HCT116 (cell line): ENCODE results near the gene TM9SF4. TPM values are rescaled to one million over a fixed set of nuclear protein-coding genes. Genes with fewer than 3 reads are reported as not detected.

Experiments used
- ATAC-seq: fragments of 200-7000 bp; cut with Tn5 transposase; 2 replicates; pipeline ENCODE4 v1.9.1; 2020; ENCODE audit warnings: mild to moderate bottlenecking, moderate library complexity
- BruUV-seq: library from RNA; stranded (reverse); fragments of 400-500 nt; replicated peaks from 2 replicates; lab custom pipeline; 2021; lab: Mats Ljungman, UMichigan
- CTCF ChIA-PET: fragments of 300-600 bp; sonication (Branson Sonifier 250); formaldehyde crosslinking; loops from one replicate; lab custom pipeline; 2021; ENCODE audit warnings: antibody characterized with exemption; lab: Charles Lee
- POLR2A ChIA-PET: fragments of 300-600, 350-600 bp; sonication (Branson Sonifier 250); formaldehyde crosslinking; loops from one replicate; lab custom pipeline; 2021; ENCODE audit warnings: antibody characterized with exemption; lab: Charles Lee
- RAD21 ChIA-PET, 2 experiments: fragments of 300-600 bp; sonication (Branson Sonifier 250); formaldehyde crosslinking; loops; one replicate each; lab custom pipeline; 2023; ENCODE audit warnings: low total read pairs in 2 of 2; ENCODE audit not compliant: uncharacterized antibody in 2 of 2, unreplicated experiment in 2 of 2, low non-redundant PET in 1 of 2; lab: Charles Lee
- DNase-seq: peaks from one replicate; pipeline ENCODE4 v3.0.0-alpha.2; 2010; ENCODE audit warnings: low read depth, low spot score
- H2AFZ ChIP-seq: fragments of 200-600 bp; shearing (Covaris generic), sonication (generic); 2 replicates; pipeline ENCODE4 v1.6.1; 2017; ENCODE audit warnings: low read depth, mixed run types, mixed read lengths, antibody characterized with exemption, low read length; ENCODE audit not compliant: poor library complexity, severe bottlenecking
- H3K27ac ChIP-seq: 2 replicates; pipeline ENCODE4 v1.5.1; 2012; ENCODE audit warnings: low read depth, low read length
- H3K27me3 ChIP-seq: fragments of 200-600 bp; sonication (generic); 2 replicates; pipeline ENCODE4 v1.6.1; 2016; ENCODE audit warnings: mixed run types, low read length, mixed read lengths; ENCODE audit not compliant: insufficient read depth
- H3K36me3 ChIP-seq, 2 experiments: fragments of 200-500 bp in 1 of 2; fragments of 200-600 bp in 1 of 2; sonication (Bioruptor generic) in 1 of 2; sonication (generic) in 1 of 2; 2 replicates each; pipeline versions ENCODE4 v1.5.1 to v1.6.1; 2014 to 2016; ENCODE audit warnings: low read length in 2 of 2, inconsistent platforms in 1 of 2, mixed read lengths in 1 of 2, mixed run types in 1 of 2; ENCODE audit not compliant: insufficient read depth in 2 of 2, control insufficient read depth in 1 of 2
- H3K4me1 ChIP-seq, 2 experiments: fragments of 200-600 bp in 1 of 2; sonication (generic) in 1 of 2; 2 replicates each; pipeline versions ENCODE4 v1.5.1 to v1.6.1; 2012 to 2017; ENCODE audit warnings: low read length in 2 of 2, inconsistent platforms in 1 of 2, mild to moderate bottlenecking in 1 of 2, mixed read lengths in 1 of 2, mixed run types in 1 of 2, moderate library complexity in 1 of 2; ENCODE audit not compliant: insufficient read depth in 2 of 2, control insufficient read depth in 1 of 2
- H3K4me2 ChIP-seq: fragments of 200-600 bp; sonication (generic); 2 replicates; pipeline ENCODE4 v1.6.1; 2017; ENCODE audit warnings: mixed run types, low read length, mixed read lengths
- H3K4me3 ChIP-seq, 2 experiments: fragments of 200-600 bp in 1 of 2; sonication (generic) in 1 of 2; replicated peaks in 1 of 2; 2 replicates each; pipeline ENCODE4 v1.5.1; 2011 to 2016; ENCODE audit warnings: low read length in 2 of 2, control low read depth in 1 of 2, low read depth in 1 of 2, mild to moderate bottlenecking in 1 of 2, mixed read lengths in 1 of 2, mixed run types in 1 of 2
- H3K79me2 ChIP-seq: fragments of 200-600 bp; sonication (generic); 2 replicates; pipeline ENCODE4 v1.6.1; 2017; ENCODE audit warnings: mild to moderate bottlenecking, mixed run types, low read length, moderate library complexity, mixed read lengths; ENCODE audit not compliant: insufficient read depth
- H3K9ac ChIP-seq: fragments of 200-600 bp; sonication (generic); 2 replicates; pipeline ENCODE4 v1.6.1; 2016; ENCODE audit warnings: low read length, mixed read lengths
- H3K9me2 ChIP-seq: fragments of 200-600 bp; sonication (generic), shearing (Covaris generic); 2 replicates; pipeline ENCODE4 v1.6.1; 2017; ENCODE audit warnings: mixed run types, mild to moderate bottlenecking, moderate library complexity; ENCODE audit not compliant: insufficient read depth
- H3K9me3 ChIP-seq, 2 experiments: fragments of 200-500 bp in 1 of 2; fragments of 200-600 bp in 1 of 2; sonication (Bioruptor generic) in 1 of 2; sonication (generic) in 1 of 2; 2 replicates each; pipeline ENCODE4 v1.6.1; 2014 to 2017; ENCODE audit warnings: low read length in 2 of 2, mixed read lengths in 2 of 2, inconsistent platforms in 1 of 2, low read depth in 1 of 2, mild to moderate bottlenecking in 1 of 2, mixed run types in 1 of 2, moderate library complexity in 1 of 2; ENCODE audit not compliant: control insufficient read depth in 1 of 2, insufficient read depth in 1 of 2
- H4K20me1 ChIP-seq: fragments of 200-600 bp; sonication (generic), shearing (Covaris generic); 2 replicates; pipeline ENCODE4 v1.6.1; 2017; ENCODE audit warnings: mixed run types, mild to moderate bottlenecking, moderate library complexity; ENCODE audit not compliant: insufficient read depth
- EZH2 ChIP-seq: fragments of 200-600 bp; sonication (generic); IDR thresholded peaks from 2 replicates; pipeline ENCODE4 v1.6.1; 2017; ENCODE audit warnings: antibody characterized with exemption, mixed run types
- EZH2phosphoT487 ChIP-seq: fragments of 200-600 bp; IDR thresholded peaks from 2 replicates; pipeline ENCODE4 v1.6.1; 2018; ENCODE audit warnings: antibody characterized with exemption, borderline replicate concordance
- FOSL1 ChIP-seq: IDR thresholded peaks from 2 replicates; pipeline ENCODE4 v1.6.1; 2012; ENCODE audit warnings: low read depth
- JUND ChIP-seq: IDR thresholded peaks from 2 replicates; pipeline ENCODE4 v1.6.1; 2012
- MAX ChIP-seq: IDR thresholded peaks from 2 replicates; pipeline ENCODE4 v1.6.1; 2012
- POLR2A ChIP-seq: IDR thresholded peaks from 2 replicates; pipeline ENCODE4 v1.7.0; 2011; ENCODE audit warnings: borderline replicate concordance; ENCODE audit not compliant: insufficient read depth, insufficient read length; ENCODE audit errors: extremely low read depth
- POLR2AphosphoS5 ChIP-seq: IDR thresholded peaks from 2 replicates; pipeline ENCODE4 v1.6.1; 2011; ENCODE audit warnings: mild to moderate bottlenecking, low read depth, low read length, moderate library complexity
- RAD21 ChIP-seq: IDR thresholded peaks from 2 replicates; pipeline ENCODE4 v1.6.1; 2012; ENCODE audit warnings: low read depth, mild to moderate bottlenecking
- SP1 ChIP-seq: IDR thresholded peaks from 2 replicates; pipeline ENCODE4 v1.6.1; 2012; ENCODE audit warnings: low read depth
- SRF ChIP-seq: IDR thresholded peaks from 2 replicates; pipeline ENCODE4 v1.6.1; 2012; ENCODE audit warnings: low read depth
- ZFX ChIP-seq: fragments of 450-650 bp; IDR thresholded peaks from 2 replicates; pipeline ENCODE4 v1.6.1; 2017
- intact Hi-C: fragments of 100-400 bp; cut with micrococcal nuclease; formaldehyde crosslinking; loops from 2 replicates; pipeline ENCODE4 v1.10.0; 2022
- total RNA-seq: library from RNA; stranded (reverse); gene quantifications from one replicate; pipeline ENCODE4 v1.2.1, GENCODE V29; 2021; ENCODE audit not compliant: unreplicated experiment
- TF ChIP-seq, protein P1 (sequence below), 3 experiments: fragments of 200-600 bp in 1 of 3; sonication (generic) in 1 of 3; IDR thresholded peaks in 2 of 3; conservative IDR thresholded peaks in 1 of 3; 2 replicates each; pipeline ENCODE4 v1.5.1; 2012 to 2017; ENCODE audit warnings: low read depth in 2 of 3, low read length in 2 of 3, antibody characterized with exemption in 1 of 3, borderline replicate concordance in 1 of 3, control low read depth in 1 of 3, mild to moderate bottlenecking in 1 of 3, mixed read lengths in 1 of 3, mixed run types in 1 of 3, moderate library complexity in 1 of 3; ENCODE audit not compliant: insufficient read depth in 1 of 3

TM9SF4 gene
- total RNA-seq, 1 experiment from 2014 or later = 51.2 TPM

- TF ChIP-seq, protein P1, sequence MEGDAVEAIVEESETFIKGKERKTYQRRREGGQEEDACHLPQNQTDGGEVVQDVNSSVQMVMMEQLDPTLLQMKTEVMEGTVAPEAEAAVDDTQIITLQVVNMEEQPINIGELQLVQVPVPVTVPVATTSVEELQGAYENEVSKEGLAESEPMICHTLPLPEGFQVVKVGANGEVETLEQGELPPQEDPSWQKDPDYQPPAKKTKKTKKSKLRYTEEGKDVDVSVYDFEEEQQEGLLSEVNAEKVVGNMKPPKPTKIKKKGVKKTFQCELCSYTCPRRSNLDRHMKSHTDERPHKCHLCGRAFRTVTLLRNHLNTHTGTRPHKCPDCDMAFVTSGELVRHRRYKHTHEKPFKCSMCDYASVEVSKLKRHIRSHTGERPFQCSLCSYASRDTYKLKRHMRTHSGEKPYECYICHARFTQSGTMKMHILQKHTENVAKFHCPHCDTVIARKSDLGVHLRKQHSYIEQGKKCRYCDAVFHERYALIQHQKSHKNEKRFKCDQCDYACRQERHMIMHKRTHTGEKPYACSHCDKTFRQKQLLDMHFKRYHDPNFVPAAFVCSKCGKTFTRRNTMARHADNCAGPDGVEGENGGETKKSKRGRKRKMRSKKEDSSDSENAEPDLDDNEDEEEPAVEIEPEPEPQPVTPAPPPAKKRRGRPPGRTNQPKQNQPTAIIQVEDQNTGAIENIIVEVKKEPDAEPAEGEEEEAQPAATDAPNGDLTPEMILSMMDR (IDR thresholded peaks at IDR 0.05 in 2 of 3, conservative IDR thresholded peaks at IDR 0.05 in 1 of 3; ENCODE audit: borderline replicate concordance in 1 of 3, insufficient read depth in 1 of 3, low read depth in 2 of 3, low read length in 2 of 3) = no peak
- TF ChIP-seq JUND = no peak
- no peak for TF ChIP-seq EZH2
- no peak for TF ChIP-seq RAD21
- no peak for TF ChIP-seq SRF
- no peak for TF ChIP-seq FOSL1
- TF ChIP-seq POLR2A = no peak
These were observed 104.4 kb downstream of the TM9SF4 start (continued) for GRCh38 chr20:32213870-32214269.

- Histone ChIP-seq H3K27me3 (no peaks in the 10 kb centered on the region), H3K27ac (no peak overlapping the region), H3K4me3 (no peak overlapping the region), H3K36me3 (peaks cover 28 to 36% of the 10 kb centered on the region in 2 experiments; a peak in 3 of 4 replicates), H3K9me2 (no peaks in the 10 kb centered on the region), H3K4me2 (no peak overlapping the region), H3K9me3 (no peaks in the 10 kb centered on the region), H3K9ac (no peak overlapping the region), H3K4me1 (no peaks in the 10 kb centered on the region), H2AFZ (no peak overlapping the region), H3K79me2 (peaks cover 15% of the 10 kb centered on the region; the same call in 1 of the 2 replicates), H4K20me1 (no peaks in the 10 kb centered on the region)
- DNase-seq = no peak
- RAD21 ChIA-PET = no interaction called here
- CTCF ChIA-PET = no interaction called here
- no TSS peak for BruUV-seq
- POLR2A ChIA-PET = no interaction called here
- intact Hi-C loops = loop anchor here (10.0 kb wide), 1 partner anchor 60 kb away; no protein-coding TSS in a partner anchor
- no peak for ATAC-seq
- TF ChIP-seq FOSL1 (no peak), SP1 (no peak), POLR2AphosphoS5 (no peak), MAX (no peak), RAD21 (no peak), EZH2phosphoT487 (no peak), ZFX (no peak), POLR2A (no peak)
These were observed 105.6 kb downstream of the TM9SF4 start for GRCh38 chr20:32215147-32215546.
